ENCODE measurements around the gene BDNF.
"Not testable (repeated sequence)": the region's sequence is repeated elsewhere in the genome, so short reads cannot be mapped to it uniquely, and the experiment has no call there.

- TF ChIP-seq MAX (IDR thresholded peaks at IDR 0.05); CTCF (IDR thresholded peaks at IDR 0.05; ENCODE audit: low read depth, low read length, missing input control); JUND (IDR thresholded peaks at IDR 0.05); YY1 (IDR thresholded peaks at IDR 0.05); REST (IDR thresholded peaks at IDR 0.05); TAF1 (conservative IDR thresholded peaks at IDR 0.05); HNF4G (IDR thresholded peaks at IDR 0.05); GABPA (IDR thresholded peaks at IDR 0.05 in 1 of 2, conservative IDR thresholded peaks at IDR 0.05 in 1 of 2); SP1 (IDR thresholded peaks at IDR 0.05); HNF4A (conservative IDR thresholded peaks at IDR 0.05); FOXA1 (IDR thresholded peaks at IDR 0.05); ATF3 (IDR thresholded peaks at IDR 0.05): not testable (repeated sequence)
Observed at GRCh38 chr11:27665508-27666101, 34.6 kb downstream of the BDNF start.

All from liver (tissue), 3 donors.